Measurements from ENCODE around the gene RIPK4.

DNA sequence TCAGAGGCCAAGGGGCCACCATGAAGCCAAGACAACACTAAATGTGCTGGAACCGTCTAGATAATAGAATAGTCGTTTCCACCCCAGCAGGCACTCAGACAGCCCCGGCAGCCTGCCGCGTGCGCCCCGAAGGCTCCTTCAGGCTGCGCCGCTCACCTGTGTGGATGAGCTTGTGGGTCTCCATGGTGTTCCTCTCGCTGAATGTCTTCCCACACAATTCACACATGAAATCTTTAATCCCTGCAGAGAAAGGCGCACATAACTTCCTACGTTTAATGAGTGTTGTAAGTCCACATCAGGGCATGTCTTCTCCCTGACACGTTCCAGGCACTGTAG, 43.7 kb upstream of the RIPK4 start:
- no peak for TF ChIP-seq EP300 (IDR thresholded peaks at IDR 0.05)
- no peak for TF ChIP-seq POLR2A (IDR thresholded peaks at IDR 0.05)
- no peak for TF ChIP-seq POLR2AphosphoS5 (IDR thresholded peaks at IDR 0.05)
- TF ChIP-seq, protein P1, sequence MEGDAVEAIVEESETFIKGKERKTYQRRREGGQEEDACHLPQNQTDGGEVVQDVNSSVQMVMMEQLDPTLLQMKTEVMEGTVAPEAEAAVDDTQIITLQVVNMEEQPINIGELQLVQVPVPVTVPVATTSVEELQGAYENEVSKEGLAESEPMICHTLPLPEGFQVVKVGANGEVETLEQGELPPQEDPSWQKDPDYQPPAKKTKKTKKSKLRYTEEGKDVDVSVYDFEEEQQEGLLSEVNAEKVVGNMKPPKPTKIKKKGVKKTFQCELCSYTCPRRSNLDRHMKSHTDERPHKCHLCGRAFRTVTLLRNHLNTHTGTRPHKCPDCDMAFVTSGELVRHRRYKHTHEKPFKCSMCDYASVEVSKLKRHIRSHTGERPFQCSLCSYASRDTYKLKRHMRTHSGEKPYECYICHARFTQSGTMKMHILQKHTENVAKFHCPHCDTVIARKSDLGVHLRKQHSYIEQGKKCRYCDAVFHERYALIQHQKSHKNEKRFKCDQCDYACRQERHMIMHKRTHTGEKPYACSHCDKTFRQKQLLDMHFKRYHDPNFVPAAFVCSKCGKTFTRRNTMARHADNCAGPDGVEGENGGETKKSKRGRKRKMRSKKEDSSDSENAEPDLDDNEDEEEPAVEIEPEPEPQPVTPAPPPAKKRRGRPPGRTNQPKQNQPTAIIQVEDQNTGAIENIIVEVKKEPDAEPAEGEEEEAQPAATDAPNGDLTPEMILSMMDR (IDR thresholded peaks at IDR 0.05): no peak

Measured in suprapubic skin (tissue), 4 donors.